HL-60 (cell line): ENCODE data around the gene SNX20.

Source experiments
- CTCF ChIP-seq: IDR thresholded peaks from one replicate; pipeline ENCODE4 v1.5.1; 2011; ENCODE audit warnings: low read length, control low read depth, inconsistent platforms; ENCODE audit not compliant: insufficient read depth
- POLR2AphosphoS5 ChIP-seq: IDR thresholded peaks from 2 replicates; pipeline ENCODE4 v1.6.1; 2012; ENCODE audit warnings: low read depth
- TF ChIP-seq, protein P1 (sequence below): IDR thresholded peaks from 2 replicates; pipeline ENCODE4 v1.6.1; 2012; ENCODE audit warnings: low read depth; ENCODE audit not compliant: insufficient replicate concordance

GRCh38 chr16:50634090-50634489 is 47.0 kb downstream of the SNX20 start:
- TF ChIP-seq CTCF (no peak), POLR2AphosphoS5 (no peak)
- TF ChIP-seq, protein P1, sequence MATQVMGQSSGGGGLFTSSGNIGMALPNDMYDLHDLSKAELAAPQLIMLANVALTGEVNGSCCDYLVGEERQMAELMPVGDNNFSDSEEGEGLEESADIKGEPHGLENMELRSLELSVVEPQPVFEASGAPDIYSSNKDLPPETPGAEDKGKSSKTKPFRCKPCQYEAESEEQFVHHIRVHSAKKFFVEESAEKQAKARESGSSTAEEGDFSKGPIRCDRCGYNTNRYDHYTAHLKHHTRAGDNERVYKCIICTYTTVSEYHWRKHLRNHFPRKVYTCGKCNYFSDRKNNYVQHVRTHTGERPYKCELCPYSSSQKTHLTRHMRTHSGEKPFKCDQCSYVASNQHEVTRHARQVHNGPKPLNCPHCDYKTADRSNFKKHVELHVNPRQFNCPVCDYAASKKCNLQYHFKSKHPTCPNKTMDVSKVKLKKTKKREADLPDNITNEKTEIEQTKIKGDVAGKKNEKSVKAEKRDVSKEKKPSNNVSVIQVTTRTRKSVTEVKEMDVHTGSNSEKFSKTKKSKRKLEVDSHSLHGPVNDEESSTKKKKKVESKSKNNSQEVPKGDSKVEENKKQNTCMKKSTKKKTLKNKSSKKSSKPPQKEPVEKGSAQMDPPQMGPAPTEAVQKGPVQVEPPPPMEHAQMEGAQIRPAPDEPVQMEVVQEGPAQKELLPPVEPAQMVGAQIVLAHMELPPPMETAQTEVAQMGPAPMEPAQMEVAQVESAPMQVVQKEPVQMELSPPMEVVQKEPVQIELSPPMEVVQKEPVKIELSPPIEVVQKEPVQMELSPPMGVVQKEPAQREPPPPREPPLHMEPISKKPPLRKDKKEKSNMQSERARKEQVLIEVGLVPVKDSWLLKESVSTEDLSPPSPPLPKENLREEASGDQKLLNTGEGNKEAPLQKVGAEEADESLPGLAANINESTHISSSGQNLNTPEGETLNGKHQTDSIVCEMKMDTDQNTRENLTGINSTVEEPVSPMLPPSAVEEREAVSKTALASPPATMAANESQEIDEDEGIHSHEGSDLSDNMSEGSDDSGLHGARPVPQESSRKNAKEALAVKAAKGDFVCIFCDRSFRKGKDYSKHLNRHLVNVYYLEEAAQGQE = no peak
